Raji (cell line): ENCODE measurements around the gene SULT1B1.

Source experiments
- POLR2A ChIP-seq: IDR thresholded peaks from 2 replicates; pipeline ENCODE4 v1.6.1; 2011; ENCODE audit warnings: low read depth, low read length, control low read depth; ENCODE audit not compliant: insufficient read depth

SULT1B1 gene

GRCh38 chr4:69727426-69727825 is 33.0 kb downstream of the SULT1B1 start:
- no peak for TF ChIP-seq POLR2A

DNA sequence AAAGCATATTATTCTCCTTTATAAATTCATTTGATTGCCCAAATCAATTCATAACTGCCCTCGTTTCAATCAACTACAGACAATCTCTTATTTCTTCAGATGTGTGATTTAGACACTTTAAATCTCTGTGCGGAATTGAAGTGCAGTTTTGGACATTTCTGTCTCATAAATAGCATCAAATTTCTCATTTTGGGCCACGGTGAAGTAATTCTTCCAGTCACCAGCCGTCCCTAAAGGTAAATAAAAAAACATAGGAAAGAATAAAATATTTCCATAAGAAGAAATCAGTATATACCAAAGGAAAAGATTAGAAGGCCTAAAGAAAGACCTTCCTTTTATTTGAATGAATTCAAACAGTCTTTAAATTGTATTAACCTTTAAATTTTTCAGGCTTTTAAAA is 33.4 kb downstream of the SULT1B1 start:
- TF ChIP-seq POLR2A = no peak

- no peak for TF ChIP-seq POLR2A
Measured at GRCh38 chr4:69718396-69719271, 41.8 kb downstream of the SULT1B1 start.

DNA sequence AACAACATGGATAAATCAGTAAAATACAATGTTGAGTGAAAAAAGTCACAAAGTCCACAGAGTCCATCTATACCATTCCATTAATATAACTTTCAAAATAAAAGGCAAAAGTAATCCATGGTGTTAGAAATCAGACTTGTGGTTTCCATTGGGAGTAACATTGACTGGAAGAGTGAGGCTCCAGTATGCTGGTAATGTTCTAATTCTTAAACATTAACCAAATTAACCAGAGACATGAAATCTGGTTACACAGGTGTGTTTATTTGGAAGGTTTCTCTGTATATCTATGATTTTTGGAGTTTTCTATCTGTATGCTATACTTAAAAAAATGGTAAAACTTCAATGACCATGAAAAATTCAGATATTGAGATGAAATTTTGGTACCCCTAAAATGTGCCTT is 42.6 kb downstream of the SULT1B1 start:
- no peak for TF ChIP-seq POLR2A

- TF ChIP-seq POLR2A = no peak
Measured at GRCh38 chr4:69716654-69717053, 43.8 kb downstream of the SULT1B1 start.

DNA sequence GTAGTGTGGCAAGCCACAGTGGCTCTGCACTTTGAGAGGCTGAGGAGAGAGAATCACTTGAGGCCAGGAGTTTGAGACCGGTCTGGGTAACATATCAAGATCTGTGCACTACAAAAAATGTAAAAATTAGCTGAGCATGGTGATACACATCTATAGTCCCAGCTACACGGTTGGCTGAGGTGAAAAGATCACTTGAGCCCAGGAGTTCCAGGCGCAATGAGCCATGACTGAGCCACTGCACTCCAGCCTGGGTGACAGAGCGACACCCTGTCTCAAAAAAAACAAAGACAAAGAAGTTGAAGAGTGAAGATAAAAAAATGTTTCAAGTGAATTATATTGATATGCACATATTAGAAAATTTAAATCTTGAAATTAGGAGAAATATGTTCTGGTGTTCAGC is 46.3 kb downstream of the SULT1B1 start:
- TF ChIP-seq POLR2A = no peak

- no peak for TF ChIP-seq POLR2A
Measured at GRCh38 chr4:69713593-69713992, 46.8 kb downstream of the SULT1B1 start.

DNA sequence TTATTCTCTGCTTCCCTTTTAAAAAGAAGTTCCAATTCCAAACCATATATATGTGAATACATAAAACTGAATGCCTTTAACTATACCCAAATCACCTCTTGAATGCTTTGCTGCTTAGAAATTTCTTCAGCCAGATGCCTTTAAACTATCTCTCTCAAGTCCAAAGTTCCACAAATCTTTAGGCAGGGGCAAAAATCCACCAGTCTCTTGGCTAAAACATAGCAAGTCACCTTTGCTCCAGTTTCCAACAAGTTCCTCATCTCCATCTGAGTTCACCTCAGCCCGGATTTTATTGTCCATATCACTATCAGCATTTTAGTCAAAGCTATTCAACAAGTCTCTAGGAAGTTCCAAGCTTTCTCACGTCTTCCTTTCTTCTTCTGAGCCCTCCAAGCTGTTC is 49.8 kb downstream of the SULT1B1 start:
- TF ChIP-seq POLR2A = no peak

- TF ChIP-seq POLR2A = no peak
Measured at GRCh38 chr4:69708211-69708610, 52.2 kb downstream of the SULT1B1 start.

DNA sequence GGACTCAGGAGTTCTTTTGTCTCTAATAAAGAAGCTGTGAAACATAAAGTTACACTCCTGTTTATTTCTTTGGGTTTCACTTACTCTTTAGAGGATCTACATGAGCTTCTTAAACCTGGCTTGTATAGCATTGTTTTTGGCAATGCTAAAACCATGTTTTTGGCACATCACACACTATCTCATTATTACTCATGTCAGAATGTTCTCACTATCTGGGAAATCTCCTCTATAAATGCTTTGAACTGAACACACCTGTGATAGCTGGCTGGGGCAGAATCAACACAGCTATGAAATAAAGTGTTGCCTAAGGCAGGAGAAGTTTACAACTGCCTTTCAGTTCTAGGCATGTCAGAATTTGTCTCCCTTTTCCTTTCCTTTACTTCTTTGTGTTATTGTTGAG is 52.6 kb downstream of the SULT1B1 start:
- no peak for TF ChIP-seq POLR2A

GRCh38 chr4:69702201-69702600 is 58.2 kb downstream of the SULT1B1 start:
- TF ChIP-seq POLR2A = no peak

DNA sequence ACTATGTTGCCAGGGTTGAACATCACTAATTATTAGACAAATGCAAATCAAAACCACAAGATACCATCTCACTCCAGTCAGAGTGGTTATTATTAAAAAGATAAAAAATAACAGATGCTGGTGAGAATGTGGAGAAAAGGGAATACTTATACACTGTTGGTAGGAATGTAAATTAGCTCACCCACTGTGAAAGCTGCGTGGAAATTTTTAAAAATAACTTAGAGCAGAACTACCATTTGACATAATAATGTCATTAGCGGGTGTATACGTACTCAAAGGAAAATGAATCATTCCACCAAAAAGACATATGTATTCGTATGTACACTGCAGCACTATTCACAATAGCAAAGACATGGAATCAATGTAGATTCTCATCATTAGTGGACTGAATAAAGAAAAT is 58.7 kb downstream of the SULT1B1 start:
- no peak for TF ChIP-seq POLR2A

GRCh38 chr4:69697536-69698242 is 62.7 kb downstream of the SULT1B1 start:
- TF ChIP-seq POLR2A = no peak

GRCh38 chr4:69689599-69689998 is 70.8 kb downstream of the SULT1B1 start:
- no peak for TF ChIP-seq POLR2A

DNA sequence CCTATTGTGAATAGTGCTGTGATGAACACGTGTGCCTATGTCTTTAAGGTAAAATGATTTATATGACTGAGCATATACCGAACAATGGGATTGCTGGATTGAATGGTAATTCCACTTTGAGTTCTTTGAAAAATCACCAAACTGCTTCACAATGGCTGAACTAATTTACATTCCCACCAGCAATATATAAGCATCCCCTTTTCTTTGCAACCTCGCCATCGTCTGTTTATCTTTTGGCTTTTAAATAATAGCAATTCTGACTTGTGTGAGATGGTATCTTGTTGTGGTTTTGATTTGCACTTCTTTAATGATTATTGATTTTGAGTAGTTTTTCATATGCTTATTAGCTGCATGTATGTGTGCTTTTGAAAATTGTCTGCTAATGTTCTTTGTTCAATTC is 75.6 kb downstream of the SULT1B1 start:
- no peak for TF ChIP-seq POLR2A
